ENCODE results near the gene MCAM.

The MCAM gene

DNA sequence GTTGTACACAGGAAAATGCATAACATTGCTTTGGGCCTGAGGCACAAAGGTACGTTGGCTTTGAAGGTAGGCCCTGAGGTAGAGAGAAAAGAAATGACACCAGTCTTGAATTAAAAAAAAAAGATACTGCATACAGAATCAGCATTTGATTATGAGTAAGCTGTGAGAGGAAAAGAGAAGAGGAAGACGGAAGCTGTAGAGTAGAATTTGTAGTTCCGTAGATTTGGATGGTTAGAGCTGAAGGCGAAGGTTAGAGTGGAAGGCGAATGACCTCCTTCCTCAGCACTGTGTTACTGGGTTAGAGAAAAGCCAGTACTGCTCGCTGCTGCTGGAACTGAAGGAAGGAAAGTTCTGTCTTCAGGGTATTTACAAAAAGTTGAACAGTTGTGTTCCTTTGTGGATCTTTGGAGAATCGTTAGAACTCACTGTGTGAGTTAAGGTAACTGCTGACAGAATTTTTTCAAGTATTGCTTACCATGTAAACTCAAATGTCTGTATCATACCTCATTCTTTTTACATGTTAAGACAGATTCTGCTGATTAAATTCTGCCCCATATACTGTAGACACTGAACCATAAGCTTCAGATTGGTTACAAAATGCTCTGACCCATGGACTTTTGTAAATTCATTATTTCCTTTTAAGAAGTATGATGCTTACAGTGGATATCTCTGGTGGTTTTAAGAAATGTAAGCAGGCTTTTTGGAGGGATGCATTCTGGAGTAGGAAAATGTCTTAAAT, 50.2 kb downstream of the MCAM start:
- TF ChIP-seq, protein P1, sequence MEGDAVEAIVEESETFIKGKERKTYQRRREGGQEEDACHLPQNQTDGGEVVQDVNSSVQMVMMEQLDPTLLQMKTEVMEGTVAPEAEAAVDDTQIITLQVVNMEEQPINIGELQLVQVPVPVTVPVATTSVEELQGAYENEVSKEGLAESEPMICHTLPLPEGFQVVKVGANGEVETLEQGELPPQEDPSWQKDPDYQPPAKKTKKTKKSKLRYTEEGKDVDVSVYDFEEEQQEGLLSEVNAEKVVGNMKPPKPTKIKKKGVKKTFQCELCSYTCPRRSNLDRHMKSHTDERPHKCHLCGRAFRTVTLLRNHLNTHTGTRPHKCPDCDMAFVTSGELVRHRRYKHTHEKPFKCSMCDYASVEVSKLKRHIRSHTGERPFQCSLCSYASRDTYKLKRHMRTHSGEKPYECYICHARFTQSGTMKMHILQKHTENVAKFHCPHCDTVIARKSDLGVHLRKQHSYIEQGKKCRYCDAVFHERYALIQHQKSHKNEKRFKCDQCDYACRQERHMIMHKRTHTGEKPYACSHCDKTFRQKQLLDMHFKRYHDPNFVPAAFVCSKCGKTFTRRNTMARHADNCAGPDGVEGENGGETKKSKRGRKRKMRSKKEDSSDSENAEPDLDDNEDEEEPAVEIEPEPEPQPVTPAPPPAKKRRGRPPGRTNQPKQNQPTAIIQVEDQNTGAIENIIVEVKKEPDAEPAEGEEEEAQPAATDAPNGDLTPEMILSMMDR (IDR thresholded peaks at IDR 0.05; ENCODE audit: insufficient read depth, low read length, poor library complexity, severe bottlenecking): no peak
- no peak for DNase-seq (ENCODE audit: extremely low read depth, insufficient read length)
- Histone ChIP-seq H3K27me3 (replicated peaks; ENCODE audit: control insufficient read depth, insufficient read depth, low read length) (no peaks in the 10 kb centered on the region), H3K4me3 (replicated peaks; ENCODE audit: low read depth, low read length) (no peak overlapping the region), H3K36me3 (ENCODE audit: control insufficient read depth, insufficient read depth, low read length) (no peaks in the 10 kb centered on the region)

DNA sequence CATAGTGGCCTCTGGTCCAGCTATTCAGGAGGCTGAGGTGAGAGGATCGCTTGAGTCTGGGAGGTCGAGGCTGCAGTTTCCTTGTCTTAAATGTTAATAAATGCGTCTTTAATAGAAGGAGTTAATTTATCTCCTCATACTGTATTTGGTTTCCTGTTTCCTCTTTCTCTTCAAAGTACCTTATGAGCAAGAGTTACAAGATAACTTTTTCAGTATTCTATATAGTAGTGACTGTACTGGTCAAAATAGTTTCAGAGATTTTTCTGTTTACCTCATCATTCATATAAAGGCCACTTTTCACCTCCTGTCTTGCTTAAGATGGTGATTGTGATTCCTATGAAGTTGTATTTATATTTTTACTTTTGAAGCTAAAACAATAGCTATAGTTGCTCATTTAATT, 50.9 kb downstream of the MCAM start:
- H3K36me3 ChIP-seq (ENCODE audit: control insufficient read depth, insufficient read depth, low read length): no peaks in the 10 kb centered on the region
- no peak for DNase-seq (ENCODE audit: extremely low read depth, insufficient read length)
- H3K4me3 ChIP-seq (replicated peaks; ENCODE audit: low read depth, low read length): no peak overlapping the region
- no peaks in the 10 kb centered on the region for H3K27me3 ChIP-seq (replicated peaks; ENCODE audit: control insufficient read depth, insufficient read depth, low read length)
- TF ChIP-seq, protein P1 (IDR thresholded peaks at IDR 0.05; ENCODE audit: insufficient read depth, low read length, poor library complexity, severe bottlenecking): no peak

DNA sequence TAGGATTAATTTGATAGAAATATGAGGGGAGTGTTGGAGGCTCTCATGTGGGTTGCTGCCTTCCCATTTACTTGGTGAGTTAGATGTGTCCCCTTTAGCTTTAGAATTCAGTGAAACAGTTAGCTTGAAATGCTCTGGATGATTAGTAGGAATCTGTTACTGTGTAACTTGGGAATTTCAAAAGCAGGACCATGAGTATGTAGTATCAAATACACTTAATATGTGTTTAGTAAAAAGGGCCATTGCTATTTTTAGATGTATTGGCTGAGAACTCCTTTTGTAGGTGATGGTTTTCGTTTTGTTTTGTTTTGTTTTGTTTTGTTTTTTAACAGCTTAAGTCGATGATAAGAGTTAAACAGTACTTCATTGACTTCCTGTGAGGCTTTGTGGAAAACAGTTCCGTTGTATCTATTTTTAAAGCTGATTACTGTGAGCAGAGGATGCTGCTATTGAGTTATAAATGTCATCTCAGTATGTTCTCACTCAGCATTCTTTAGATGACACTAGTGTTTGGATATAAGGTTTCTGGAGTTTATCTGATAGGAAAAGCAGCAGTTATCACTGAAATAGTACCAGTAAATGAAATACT, 53.5 kb downstream of the MCAM start:
- DNase-seq (ENCODE audit: extremely low read depth, insufficient read length): no peak
- Histone ChIP-seq H3K4me3 (replicated peaks; ENCODE audit: low read depth, low read length) (peak overlapping the region; percentile 20), H3K36me3 (ENCODE audit: control insufficient read depth, insufficient read depth, low read length) (no peaks in the 10 kb centered on the region)

DNA sequence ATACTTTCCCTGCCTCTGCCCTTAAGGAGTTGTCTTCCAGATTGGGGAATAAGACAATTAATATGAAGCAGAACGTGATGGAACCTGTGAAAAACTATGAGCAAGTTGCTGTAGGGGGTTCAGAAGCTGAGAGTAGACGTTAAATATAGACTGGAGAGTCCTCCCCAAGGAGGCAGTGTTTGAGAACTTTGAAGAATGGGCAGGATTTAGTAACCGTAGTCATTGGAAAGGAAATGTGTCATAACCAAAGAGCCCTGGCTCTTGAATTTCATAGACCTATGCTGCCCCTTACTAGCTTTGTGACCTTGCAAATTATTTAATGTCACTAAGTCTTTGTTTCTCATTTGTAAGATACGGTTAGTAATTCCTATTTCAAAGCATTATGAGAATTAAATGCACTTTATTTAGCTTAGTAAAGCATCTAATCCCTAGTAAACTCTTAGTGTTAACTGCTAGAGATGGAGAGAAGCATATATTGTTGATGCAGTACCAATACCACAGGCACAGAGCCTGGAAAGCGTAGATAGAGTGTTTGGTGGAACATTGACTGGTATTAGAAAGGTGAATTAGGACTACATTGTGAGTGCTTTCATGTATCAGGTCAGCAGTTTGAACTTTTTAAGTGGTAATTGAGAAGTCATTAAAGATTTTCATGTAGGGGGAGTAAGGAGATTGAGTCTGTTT, 54.1 kb downstream of the MCAM start:
- TF ChIP-seq, protein P1 (IDR thresholded peaks at IDR 0.05; ENCODE audit: insufficient read depth, low read length, poor library complexity, severe bottlenecking): no peak
- H3K27me3 ChIP-seq (replicated peaks; ENCODE audit: control insufficient read depth, insufficient read depth, low read length): no peaks in the 10 kb centered on the region
- H3K4me3 ChIP-seq (replicated peaks; ENCODE audit: low read depth, low read length): peak overlapping the region; percentile 20
- H3K36me3 ChIP-seq (ENCODE audit: control insufficient read depth, insufficient read depth, low read length): no peaks in the 10 kb centered on the region
- no peak for DNase-seq (ENCODE audit: extremely low read depth, insufficient read length)

More for the DNA sequence above, 53.5 kb downstream of the MCAM start:
- TF ChIP-seq, protein P1 (IDR thresholded peaks at IDR 0.05; ENCODE audit: insufficient read depth, low read length, poor library complexity, severe bottlenecking): no peak
- no peaks in the 10 kb centered on the region for H3K27me3 ChIP-seq (replicated peaks; ENCODE audit: control insufficient read depth, insufficient read depth, low read length)

DNA sequence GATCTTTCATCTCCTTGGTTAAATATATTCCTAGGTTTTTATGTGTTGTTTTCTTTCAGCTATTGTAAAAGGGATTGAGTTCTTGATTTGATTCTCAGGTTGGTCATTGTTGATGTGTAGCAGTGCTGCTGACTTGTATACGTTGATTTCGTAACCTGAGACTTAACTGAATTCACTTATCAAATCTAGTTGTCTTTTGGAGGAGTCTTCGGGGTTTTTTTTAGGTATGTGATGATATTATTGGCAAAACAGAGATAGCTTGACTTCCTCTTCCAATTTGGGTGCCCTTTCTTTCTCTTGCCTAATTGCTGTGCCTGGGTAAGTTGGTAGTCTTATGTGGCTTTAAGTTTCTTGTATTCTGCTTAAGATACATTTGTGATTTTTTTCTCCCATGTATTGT, 57.9 kb downstream of the MCAM start:
- TF ChIP-seq, protein P1 (IDR thresholded peaks at IDR 0.05; ENCODE audit: insufficient read depth, low read length, poor library complexity, severe bottlenecking): no peak
- no peak for DNase-seq (ENCODE audit: extremely low read depth, insufficient read length)
- Histone ChIP-seq H3K36me3 (ENCODE audit: control insufficient read depth, insufficient read depth, low read length) (no peaks in the 10 kb centered on the region; the same call in none of the 2 replicates), H3K27me3 (replicated peaks; ENCODE audit: control insufficient read depth, insufficient read depth, low read length) (no peaks in the 10 kb centered on the region), H3K4me3 (replicated peaks; ENCODE audit: low read depth, low read length) (no peak overlapping the region)
